Adrenal gland (tissue), 5 donors: ENCODE measurements around the gene ZNF614.

Experiments
- CTCF ChIP-seq, 6 experiments: fragments of 450-650 bp in 4 of 6; fragments of 200-600 bp in 2 of 6; sonication (generic) in 1 of 6; IDR thresholded peaks; 1 replicate in 5 of 6; 2 replicates in 1 of 6; pipeline versions ENCODE4 v1.5.1 to v1.8.0; 2016 to 2021; ENCODE audit warnings: antibody characterized with exemption in 6 of 6, mild to moderate bottlenecking in 2 of 6, moderate library complexity in 1 of 6
- POLR2A ChIP-seq, 2 donors: fragments of 450-650 bp; IDR thresholded peaks; one replicate each; pipeline ENCODE4 v1.6.1; 2017; ENCODE audit warnings: antibody characterized with exemption in 2 of 2, mild to moderate bottlenecking in 2 of 2, moderate library complexity in 1 of 2
- donor health status: DM: no; HTN: no; CAD: no.

- TF ChIP-seq CTCF (IDR thresholded peaks at IDR 0.05): no peak
- no peak for TF ChIP-seq POLR2A (IDR thresholded peaks at IDR 0.05)
These were observed 50.8 kb downstream of the ZNF614 start for GRCh38 chr19:51977346-51977745.
